ENCODE results near the gene NUP58.

Gene NUP58, protein sequence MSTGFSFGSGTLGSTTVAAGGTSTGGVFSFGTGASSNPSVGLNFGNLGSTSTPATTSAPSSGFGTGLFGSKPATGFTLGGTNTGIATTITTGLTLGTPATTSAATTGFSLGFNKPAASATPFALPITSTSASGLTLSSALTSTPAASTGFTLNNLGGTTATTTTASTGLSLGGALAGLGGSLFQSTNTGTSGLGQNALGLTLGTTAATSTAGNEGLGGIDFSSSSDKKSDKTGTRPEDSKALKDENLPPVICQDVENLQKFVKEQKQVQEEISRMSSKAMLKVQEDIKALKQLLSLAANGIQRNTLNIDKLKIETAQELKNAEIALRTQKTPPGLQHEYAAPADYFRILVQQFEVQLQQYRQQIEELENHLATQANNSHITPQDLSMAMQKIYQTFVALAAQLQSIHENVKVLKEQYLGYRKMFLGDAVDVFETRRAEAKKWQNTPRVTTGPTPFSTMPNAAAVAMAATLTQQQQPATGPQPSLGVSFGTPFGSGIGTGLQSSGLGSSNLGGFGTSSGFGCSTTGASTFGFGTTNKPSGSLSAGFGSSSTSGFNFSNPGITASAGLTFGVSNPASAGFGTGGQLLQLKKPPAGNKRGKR

DNA sequence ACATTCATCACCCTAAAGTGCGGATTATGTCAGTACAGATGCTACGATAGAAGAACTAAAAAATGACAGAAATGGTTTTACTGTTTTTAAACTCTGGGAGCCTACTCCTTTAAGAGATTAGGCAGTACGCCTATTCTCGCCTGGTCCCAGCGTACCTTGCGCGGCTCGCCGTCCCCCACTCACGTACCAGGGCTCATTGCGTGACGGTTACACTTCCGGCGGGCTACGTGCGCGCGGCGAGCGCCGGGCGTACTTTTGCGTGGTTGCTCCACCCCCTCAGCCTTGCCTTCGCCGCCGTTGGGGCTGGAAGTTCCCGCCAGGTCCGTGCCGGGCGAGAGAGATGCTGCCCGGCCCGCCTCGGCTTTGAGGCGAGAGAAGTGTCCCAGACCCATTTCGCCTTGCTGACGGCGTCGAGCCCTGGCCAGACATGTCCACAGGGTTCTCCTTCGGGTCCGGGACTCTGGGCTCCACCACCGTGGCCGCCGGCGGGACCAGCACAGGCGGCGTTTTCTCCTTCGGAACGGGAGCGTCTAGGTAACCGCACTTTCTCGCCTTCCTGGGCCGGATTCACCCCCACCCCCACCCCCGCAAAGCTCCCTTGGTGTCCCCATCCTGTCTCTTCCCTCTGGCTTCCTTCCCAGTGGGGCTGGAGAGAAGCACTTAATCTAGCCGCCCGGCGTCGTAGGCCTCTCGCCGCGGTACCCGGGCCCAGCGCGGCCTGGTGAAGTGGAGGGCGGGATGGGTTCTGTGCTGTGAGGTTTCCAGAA, at the start of gene NUP58:
Gene NUP58, plus strand, starts transcription at position 279 of the 767 bp plus-strand sequence. Its CDS starts 149 bp downstream, at position 428.
- no peaks in the 10 kb centered on the region for H3K27me3 ChIP-seq
- H3K4me1 ChIP-seq: peaks cover 15 to 41% (median 22%) of the 10 kb centered on the region in 10 experiments
- peaks cover 14 to 50% (median 44%) of the 10 kb centered on the region in 11 experiments; a peak in 19 of 22 replicates for H4K20me1 ChIP-seq
- H3K4me2 ChIP-seq: peak within 1 kb of the TSS; percentile 71 to 90 (median 84)
- H3K27ac ChIP-seq: peak within 1 kb of the TSS; percentile 64 to 94 (median 88)
- peaks cover 14 to 35% (median 33%) of the 10 kb centered on the region in 11 experiments; a peak in 21 of 22 replicates for H3K36me3 ChIP-seq
- H3K9me3 ChIP-seq (replicated peaks in 1 of 11): peaks cover 0 to 12% (median 6%) of the 10 kb centered on the region in 11 experiments; a peak in 8 of 22 replicates
- peak within 1 kb of the TSS; percentile 88 to 97 (median 93) for H3K9ac ChIP-seq
- peak within 1 kb of the TSS; percentile 72 to 90 (median 84) for H3K4me3 ChIP-seq
- TF ChIP-seq Cebpa-rat (IDR thresholded peaks at IDR 0.05): no peak

DNA sequence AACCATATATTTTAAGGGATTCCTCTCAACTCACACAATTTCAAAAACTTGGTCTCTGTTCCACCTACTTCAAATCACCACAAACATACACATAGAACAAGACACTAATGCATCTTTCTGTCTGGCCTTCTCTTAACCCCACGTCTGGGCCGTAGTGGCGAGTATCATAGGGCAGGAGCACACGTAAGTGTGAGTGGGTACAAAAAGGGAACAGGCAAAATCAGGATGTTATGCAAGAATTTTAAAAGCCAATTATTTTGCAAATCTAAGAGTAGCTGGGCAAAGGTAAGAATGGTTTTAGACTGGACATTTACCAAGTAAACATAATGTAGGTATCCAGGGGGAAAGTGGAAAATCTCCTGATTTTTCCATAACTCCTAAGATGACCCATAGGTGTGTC, 49.2 kb upstream of the NUP58 start:
- H3K27ac ChIP-seq: no peak overlapping the region
- no peak overlapping the region for H3K4me3 ChIP-seq
- no peak overlapping the region for H3K9ac ChIP-seq
- no peaks in the 10 kb centered on the region for H3K27me3 ChIP-seq
- H3K36me3 ChIP-seq: peaks cover 28 to 76% (median 56%) of the 10 kb centered on the region in 11 experiments
- H3K4me2 ChIP-seq: peak overlapping the region in 4 of 11 experiments; percentile 39 to 68 (median 54); a peak in 9 of 22 replicates
- H3K4me1 ChIP-seq: peaks cover 19 to 49% (median 32%) of the 10 kb centered on the region in 10 experiments
- TF ChIP-seq Cebpa-rat (IDR thresholded peaks at IDR 0.05): no peak
- H3K9me3 ChIP-seq (replicated peaks in 1 of 11): no peaks in the 10 kb centered on the region
- H4K20me1 ChIP-seq: peaks cover 0 to 17% (median 0%) of the 10 kb centered on the region in 11 experiments; a peak in 3 of 22 replicates

DNA sequence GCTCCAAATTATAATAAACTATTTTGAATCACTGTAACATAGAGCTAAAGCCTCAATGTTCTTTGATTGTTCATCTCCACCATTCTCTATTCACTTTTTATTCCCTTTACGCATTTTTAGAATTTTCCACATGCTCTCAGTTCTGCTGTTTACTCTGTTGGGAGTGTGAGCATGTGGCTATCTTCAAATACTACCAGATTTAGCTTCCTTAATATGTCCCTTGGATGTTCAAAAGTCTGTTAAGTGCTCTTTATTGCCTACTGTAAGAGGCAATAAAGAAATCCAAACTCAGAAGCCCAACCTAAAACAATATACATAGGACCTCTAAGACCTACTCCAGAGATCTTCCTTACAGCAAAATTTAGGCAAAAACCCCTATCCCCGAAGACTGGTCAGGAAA, 48.7 kb upstream of the NUP58 start:
- H3K9me3 ChIP-seq (replicated peaks in 1 of 11): no peaks in the 10 kb centered on the region
- peaks cover 33 to 81% (median 61%) of the 10 kb centered on the region in 11 experiments for H3K36me3 ChIP-seq
- H3K4me3 ChIP-seq: no peak overlapping the region
- peaks cover 0 to 18% (median 0%) of the 10 kb centered on the region in 11 experiments; a peak in 2 of 22 replicates for H4K20me1 ChIP-seq
- H3K4me2 ChIP-seq: peak overlapping the region in 5 of 11 experiments; percentile 4 to 68 (median 53); a peak in 6 of 22 replicates
- TF ChIP-seq Cebpa-rat (IDR thresholded peaks at IDR 0.05): no peak
- no peak overlapping the region for H3K9ac ChIP-seq
- H3K27me3 ChIP-seq: no peaks in the 10 kb centered on the region
- peaks cover 14 to 44% (median 28%) of the 10 kb centered on the region in 10 experiments for H3K4me1 ChIP-seq
- H3K27ac ChIP-seq: no peak overlapping the region

DNA sequence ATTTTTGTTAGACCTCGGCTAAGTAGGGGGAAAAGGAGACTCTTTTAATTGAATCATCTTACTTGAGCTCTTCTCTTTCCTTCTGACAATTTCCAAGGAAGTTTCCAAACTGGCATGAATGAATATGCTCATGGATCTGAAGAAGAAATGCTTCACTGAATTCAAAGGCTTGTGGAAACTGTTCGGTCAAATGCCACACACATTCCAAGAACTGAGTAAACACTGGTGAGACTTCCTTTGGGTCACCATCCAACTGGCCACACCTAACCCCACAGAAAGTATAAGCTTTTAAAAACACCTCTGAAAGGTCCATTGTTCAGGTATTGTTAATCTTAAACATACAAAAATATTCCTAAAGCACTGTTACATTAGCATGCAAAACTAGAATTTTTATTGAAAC, 47.7 kb upstream of the NUP58 start:
- H3K27ac ChIP-seq: no peak overlapping the region
- no peak overlapping the region for H3K4me2 ChIP-seq
- peaks cover 41 to 90% (median 70%) of the 10 kb centered on the region in 11 experiments for H3K36me3 ChIP-seq
- peaks cover 6 to 35% (median 20%) of the 10 kb centered on the region in 10 experiments for H3K4me1 ChIP-seq
- no peaks in the 10 kb centered on the region for H3K27me3 ChIP-seq
- no peak overlapping the region for H3K9ac ChIP-seq
- TF ChIP-seq Cebpa-rat (IDR thresholded peaks at IDR 0.05): no peak
- H3K4me3 ChIP-seq: no peak overlapping the region
- H4K20me1 ChIP-seq: peaks cover 0 to 19% (median 0%) of the 10 kb centered on the region in 11 experiments; a peak in 2 of 22 replicates
- H3K9me3 ChIP-seq (replicated peaks in 1 of 11): no peaks in the 10 kb centered on the region

DNA sequence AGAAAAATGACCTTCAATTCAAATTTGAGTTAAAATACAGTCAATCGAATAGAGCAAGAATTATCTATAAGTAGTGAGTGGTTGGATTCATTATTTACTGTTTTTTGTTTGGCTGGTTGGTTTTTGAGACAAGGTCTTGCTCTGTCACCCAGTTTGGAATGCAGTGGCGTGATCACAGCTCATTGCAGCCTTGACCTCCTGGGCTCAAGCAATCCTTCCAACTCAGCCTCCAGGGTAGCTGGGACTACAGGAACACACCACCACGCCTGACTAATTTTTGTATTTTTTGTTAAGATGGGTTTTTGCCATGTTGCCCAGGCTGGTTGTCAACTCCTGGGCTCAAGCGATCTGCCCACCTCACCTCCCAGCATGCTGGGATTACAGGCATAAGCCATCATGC, 39.2 kb upstream of the NUP58 start:
- H3K27me3 ChIP-seq: no peaks in the 10 kb centered on the region
- H3K9me3 ChIP-seq (replicated peaks in 1 of 11): no peaks in the 10 kb centered on the region
- TF ChIP-seq Cebpa-rat (IDR thresholded peaks at IDR 0.05): no peak
- H3K9ac ChIP-seq: no peak overlapping the region
- H3K4me3 ChIP-seq: no peak overlapping the region
- H3K36me3 ChIP-seq: peaks cover 81 to 100% (median 93%) of the 10 kb centered on the region in 11 experiments
- H3K27ac ChIP-seq: no peak overlapping the region
- peaks cover 0 to 8% (median 2%) of the 10 kb centered on the region in 10 experiments; a peak in 5 of 20 replicates for H3K4me1 ChIP-seq
- no peak overlapping the region for H3K4me2 ChIP-seq
- H4K20me1 ChIP-seq: peaks cover 0 to 56% (median 0%) of the 10 kb centered on the region in 11 experiments; a peak in 4 of 22 replicates

DNA sequence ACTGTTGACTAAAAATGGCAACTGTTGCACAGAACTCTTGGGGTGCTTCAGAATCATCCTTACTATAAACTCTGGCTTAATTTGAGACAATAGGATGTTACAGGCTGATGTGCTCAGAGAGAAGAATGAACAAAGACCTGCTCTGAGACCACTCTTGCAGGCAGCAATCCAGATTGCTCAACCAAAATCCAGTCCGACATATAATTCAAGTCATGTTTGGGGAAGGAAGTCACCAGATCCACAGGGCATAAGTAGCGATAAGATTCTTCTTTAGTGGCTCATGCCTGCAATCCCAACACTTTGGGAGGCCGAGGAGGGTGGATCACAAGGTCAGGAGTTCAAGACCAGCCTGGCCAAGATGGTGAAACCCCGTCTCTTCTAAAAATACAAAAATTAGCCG, 34.7 kb upstream of the NUP58 start:
- peaks cover 5 to 88% (median 16%) of the 10 kb centered on the region in 11 experiments; a peak in 12 of 22 replicates for H4K20me1 ChIP-seq
- H3K9ac ChIP-seq: no peak overlapping the region
- H3K4me3 ChIP-seq: no peak overlapping the region
- TF ChIP-seq Cebpa-rat (IDR thresholded peaks at IDR 0.05): no peak
- H3K27me3 ChIP-seq: no peaks in the 10 kb centered on the region
- no peaks in the 10 kb centered on the region for H3K9me3 ChIP-seq (replicated peaks in 1 of 11)
- peaks cover 58 to 96% (median 81%) of the 10 kb centered on the region in 11 experiments for H3K36me3 ChIP-seq
- H3K27ac ChIP-seq: no peak overlapping the region
- H3K4me1 ChIP-seq: peaks cover 0 to 21% (median 7%) of the 10 kb centered on the region in 10 experiments; a peak in 11 of 20 replicates
- H3K4me2 ChIP-seq: no peak overlapping the region

DNA sequence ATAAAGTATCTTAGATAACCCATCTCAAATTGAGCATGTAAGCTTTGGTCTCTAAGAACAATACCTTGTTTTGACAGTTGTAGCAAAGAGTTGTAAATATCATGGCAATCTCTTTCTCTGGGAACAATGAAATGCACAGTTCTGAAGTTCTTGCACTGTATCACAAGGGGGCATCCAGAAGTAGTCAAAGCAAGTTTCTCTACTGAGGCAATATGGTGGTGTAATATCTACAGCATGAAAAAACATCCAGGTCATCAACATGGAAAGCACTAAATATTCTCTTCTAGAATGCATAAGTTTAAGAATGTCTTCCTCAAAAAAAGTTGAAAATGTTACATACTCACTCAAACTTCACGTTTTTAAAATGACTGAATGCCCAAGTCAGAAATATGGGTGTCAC, 33.7 kb upstream of the NUP58 start:
- no peak overlapping the region for H3K4me2 ChIP-seq
- no peak overlapping the region for H3K27ac ChIP-seq
- no peak overlapping the region for H3K4me3 ChIP-seq
- no peak for TF ChIP-seq Cebpa-rat (IDR thresholded peaks at IDR 0.05)
- H3K27me3 ChIP-seq: no peaks in the 10 kb centered on the region
- peaks cover 0 to 21% (median 7%) of the 10 kb centered on the region in 10 experiments; a peak in 11 of 20 replicates for H3K4me1 ChIP-seq
- no peaks in the 10 kb centered on the region for H3K9me3 ChIP-seq (replicated peaks in 1 of 11)
- H3K9ac ChIP-seq: no peak overlapping the region
- H3K36me3 ChIP-seq: peaks cover 59 to 96% (median 81%) of the 10 kb centered on the region in 11 experiments
- H4K20me1 ChIP-seq: peaks cover 5 to 91% (median 16%) of the 10 kb centered on the region in 11 experiments; a peak in 12 of 22 replicates

DNA sequence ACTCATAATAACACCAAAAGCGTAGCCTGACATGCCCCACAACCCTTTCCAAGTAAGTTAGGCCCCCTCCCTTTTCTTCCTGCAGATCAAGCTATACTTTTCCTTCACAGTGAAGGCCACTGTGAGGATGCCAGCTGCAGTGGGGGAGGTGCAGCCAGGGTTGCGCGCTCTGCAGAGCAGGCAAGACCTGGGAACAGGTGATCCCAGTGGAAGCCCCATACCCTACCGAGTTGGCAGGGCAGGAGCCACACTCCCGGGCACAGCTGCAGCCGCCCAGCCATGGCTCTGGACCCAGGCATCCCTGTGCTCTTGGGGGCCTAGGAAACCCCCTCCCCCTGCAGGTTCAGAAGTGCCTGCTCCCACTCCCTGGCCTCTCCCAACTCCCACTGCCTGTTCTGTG, 32.9 kb upstream of the NUP58 start:
- H3K9ac ChIP-seq: no peak overlapping the region
- H3K27ac ChIP-seq: no peak overlapping the region

More for the DNA sequence above, 32.9 kb upstream of the NUP58 start:
- Histone ChIP-seq H3K4me1 (peaks cover 0 to 21% (median 7%) of the 10 kb centered on the region in 10 experiments; a peak in 11 of 20 replicates), H3K4me3 (no peak overlapping the region), H4K20me1 (peaks cover 5 to 88% (median 16%) of the 10 kb centered on the region in 11 experiments; a peak in 12 of 22 replicates), H3K9me3 (replicated peaks in 1 of 11) (no peaks in the 10 kb centered on the region), H3K36me3 (peaks cover 59 to 96% (median 79%) of the 10 kb centered on the region in 11 experiments; a peak in 21 of 22 replicates), H3K27me3 (no peaks in the 10 kb centered on the region), H3K4me2 (peak overlapping the region in 1 of 11 experiments; percentile 12; a peak in 2 of 22 replicates)
- no peak for TF ChIP-seq Cebpa-rat (IDR thresholded peaks at IDR 0.05)
